HG02852 (cell line): Measurements from ENCODE around the gene KIAA1671.

Source experiments
- ATAC-seq: cut with Tn5 transposase; IDR thresholded peaks from one replicate; pipeline ENCODE4 v1.9.1; 2021; ENCODE audit warnings: mild to moderate bottlenecking, moderate library complexity; ENCODE audit not compliant: unreplicated experiment

The KIAA1671 gene

GRCh38 chr22:24977370-24978221 lies 25.1 kb downstream of the KIAA1671 start:
- no peak for ATAC-seq

DNA sequence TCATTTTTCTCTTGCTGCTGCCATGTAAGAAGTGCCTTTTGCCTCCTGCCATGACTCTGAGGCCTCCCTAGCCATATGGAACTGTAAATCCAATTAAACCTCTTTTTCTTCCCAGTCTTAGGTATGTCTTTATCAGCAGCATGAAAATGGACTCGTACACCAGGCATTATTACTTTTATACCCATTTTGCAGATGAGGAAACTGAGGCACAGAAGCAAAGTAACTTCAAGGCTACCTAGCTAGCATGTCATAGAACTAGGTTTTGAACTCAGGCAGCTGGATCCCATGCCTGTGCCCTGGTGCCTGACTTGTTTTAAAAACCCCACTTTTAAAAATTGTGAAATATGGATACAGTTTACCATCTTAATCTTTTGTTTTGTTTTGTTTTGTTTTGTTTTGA lies 25.8 kb downstream of the KIAA1671 start:
- no peak for ATAC-seq

DNA sequence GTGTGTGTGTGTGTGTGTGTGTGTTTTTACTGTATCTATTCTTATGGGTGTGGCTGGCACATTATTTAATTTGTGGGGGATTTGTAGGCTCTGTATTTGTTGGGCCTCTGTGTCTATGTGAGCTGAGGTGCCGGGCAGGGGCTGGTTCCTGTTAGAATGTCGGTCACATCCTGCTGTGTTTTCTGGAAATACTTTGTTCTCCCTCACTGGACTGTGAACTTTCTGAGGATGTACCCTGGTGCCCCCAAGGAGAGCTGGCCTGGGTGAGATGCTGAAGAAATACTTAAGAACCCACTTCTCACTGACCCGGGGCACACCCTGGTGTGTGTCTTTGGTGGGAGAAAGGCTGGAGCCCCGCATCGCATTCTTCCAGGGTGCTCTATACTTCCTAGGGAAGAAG lies 28.6 kb downstream of the KIAA1671 start:
- ATAC-seq, result no peak

- no peak for ATAC-seq
Observed at GRCh38 chr22:24981656-24982055, 29.1 kb downstream of the KIAA1671 start.

- ATAC-seq, result no peak
Observed at GRCh38 chr22:24982301-24983056, 30.0 kb downstream of the KIAA1671 start.

- no peak for ATAC-seq
Observed at GRCh38 chr22:24983151-24983550, 30.6 kb downstream of the KIAA1671 start.

DNA sequence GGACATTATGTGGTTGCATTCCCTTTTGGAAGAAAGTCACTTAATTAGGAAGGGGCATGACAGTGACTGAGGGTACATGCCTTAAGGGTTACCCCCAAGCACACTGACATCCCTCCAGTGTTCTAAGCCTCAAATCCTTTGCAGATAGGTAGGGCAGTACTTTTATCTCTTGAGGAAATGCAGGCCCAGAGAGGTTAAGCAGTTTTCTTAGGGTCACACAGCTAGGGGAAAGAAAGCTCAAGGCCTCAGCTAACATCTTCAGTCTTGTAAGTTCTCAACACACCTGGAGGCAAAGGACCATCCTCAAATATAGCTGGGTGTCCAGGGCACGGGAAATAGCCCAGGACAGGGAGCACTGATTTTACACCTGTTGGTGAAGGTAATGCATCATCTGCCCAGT lies 31.6 kb downstream of the KIAA1671 start:
- ATAC-seq, result no peak

DNA sequence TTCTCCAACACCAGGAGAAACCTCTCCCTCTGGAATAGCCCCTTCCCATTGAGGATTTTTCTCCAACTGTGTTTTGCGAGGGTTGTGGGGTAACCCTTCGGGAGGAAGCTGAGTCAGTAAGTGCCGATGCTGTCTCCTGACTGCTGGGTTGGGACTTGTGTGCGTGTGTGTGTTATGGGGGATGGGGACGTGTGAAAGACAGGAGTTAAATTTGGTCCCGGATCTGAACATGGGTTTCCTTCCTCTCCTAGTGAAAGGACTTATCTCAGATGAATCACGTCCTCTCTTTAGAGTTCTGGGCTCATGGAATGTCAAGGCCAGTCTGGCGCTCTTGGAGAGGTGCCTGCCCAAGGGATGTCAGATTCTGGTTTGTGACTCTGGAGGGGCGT lies 33.3 kb downstream of the KIAA1671 start:
- no peak for ATAC-seq

DNA sequence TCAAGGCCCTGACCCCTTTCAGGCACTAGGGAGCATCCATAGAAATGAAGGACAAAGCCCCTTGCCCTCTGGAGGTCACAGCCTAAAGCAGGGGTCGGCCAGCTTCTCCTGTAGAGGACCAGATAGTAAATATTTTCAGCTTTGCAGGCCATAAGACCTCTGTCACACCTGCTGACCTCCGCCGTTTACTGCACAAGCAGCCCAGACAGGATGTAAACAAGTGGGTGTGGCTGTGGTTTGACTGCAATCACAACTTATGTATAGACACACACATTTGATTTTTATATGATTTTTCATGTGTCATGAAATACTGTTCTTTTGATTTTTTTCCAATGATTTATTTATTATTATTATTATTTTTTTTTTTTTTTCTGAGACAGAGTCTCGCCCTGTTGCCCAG lies 34.3 kb downstream of the KIAA1671 start:
- ATAC-seq, result no peak

DNA sequence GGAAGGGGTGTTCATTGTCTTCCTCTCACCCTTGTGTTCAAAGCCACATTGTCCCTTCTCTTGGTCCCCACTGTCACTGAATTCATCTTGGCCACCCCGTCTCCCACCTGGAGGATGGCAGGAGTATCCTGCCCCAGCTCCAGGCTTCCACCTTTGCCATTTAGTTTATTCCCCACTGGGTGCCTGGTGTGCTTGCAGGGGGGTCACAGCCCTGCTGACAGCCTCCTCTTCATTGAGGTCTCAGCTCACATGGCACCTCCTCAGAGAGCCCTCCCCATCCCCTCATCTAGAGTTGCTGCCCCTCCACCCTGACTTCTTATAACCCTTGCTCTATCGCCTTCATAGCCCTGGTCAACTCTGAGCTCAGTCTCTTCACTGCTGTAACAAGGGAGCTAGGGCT lies 36.6 kb downstream of the KIAA1671 start:
- ATAC-seq, result no peak

DNA sequence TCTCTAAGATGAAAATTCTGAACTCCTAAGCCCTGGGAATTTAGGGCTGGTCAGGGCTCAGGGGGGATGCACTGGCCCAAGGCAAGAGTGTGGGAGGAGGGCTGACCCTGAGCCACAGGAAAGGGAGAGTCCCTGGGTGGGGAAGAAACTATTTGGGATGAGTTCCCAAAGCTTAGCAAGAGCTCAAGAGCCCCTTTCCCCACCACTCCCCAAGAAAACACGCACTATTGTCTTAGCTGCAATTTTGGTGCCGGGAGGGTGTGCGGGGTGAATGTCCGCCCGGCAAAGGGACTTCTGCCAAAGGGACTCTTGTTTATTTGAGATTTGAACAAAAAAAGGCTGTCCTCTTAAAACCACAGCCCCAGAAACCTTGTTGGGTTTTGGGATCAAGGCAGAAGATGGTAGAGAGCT lies 37.0 kb downstream of the KIAA1671 start:
- ATAC-seq, result no peak

DNA sequence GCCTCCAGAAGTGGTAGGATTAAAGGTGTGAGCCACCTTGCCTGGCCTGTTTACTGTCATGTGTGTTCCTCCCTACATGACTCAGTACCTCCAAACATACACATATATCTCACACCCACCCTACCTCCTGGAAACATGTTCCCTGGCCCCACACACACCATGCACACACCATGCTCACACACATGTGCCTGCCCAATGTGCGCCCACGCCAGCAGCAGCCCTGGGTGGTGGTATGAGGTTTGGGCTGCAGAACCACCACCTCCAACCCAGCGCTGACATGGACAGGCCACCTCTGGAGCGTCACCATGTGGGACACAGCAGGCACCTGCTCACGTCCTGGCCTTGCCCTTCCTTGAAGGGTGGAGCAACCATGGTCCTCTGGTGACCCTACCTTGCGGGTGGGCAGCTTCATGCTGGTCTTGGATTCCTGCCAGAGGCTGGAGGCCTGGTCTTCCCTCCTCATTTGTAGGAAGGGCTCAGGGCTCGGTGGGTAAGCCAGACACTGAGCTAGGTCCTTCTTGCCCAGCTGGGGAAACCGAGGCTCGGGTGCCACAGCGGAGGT lies 37.9 kb downstream of the KIAA1671 start:
- no peak for ATAC-seq

DNA sequence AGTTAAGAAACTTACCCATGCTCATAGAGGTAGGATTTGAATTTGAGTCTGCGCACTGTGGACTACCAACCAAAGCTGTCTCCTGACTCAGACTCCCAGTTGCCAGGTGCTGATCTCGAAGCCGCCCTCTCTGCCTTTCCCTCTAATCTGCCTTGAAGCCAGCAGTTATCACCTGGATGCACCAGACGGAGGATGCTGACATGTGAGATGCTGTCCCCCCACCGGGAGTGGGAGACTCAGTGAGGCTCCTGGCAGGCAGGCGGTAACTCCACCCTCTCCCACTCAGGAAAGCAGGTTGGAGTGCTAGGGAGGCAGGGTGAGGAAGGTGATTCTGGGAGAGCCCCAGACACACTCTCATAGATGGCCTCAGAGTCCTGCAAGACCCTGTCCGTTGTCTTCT lies 40.4 kb downstream of the KIAA1671 start:
- no peak for ATAC-seq

- no peak for ATAC-seq
Observed at GRCh38 chr22:24994070-24994763, 41.7 kb downstream of the KIAA1671 start.

DNA sequence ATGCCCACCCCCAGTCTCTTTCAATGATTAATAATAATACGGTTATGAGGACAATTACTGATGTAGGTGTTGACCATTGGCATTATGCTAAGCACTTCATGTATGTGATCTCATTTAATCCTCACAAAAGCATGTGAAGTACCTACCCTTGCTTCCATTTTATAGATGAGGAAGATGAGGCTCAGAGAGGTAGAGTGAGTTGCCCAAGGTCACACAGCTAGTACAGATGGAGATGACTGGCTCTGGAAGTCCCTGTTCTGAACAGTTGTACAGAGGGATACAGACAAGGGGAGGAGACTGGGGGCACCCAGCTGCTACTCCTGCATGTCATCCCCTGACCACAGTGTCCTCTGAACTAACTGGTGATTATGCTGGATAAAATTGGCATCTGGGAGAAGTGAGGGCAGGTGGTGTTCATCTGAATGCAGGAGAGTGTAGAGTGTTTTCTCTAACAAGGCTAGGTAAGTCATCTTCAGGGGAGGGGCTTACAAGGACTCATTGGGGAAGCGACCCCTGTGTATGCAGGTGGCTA lies 43.2 kb downstream of the KIAA1671 start:
- ATAC-seq, result no peak

- ATAC-seq, result no peak
Observed at GRCh38 chr22:24996420-24996952, 44.0 kb downstream of the KIAA1671 start.

GRCh38 chr22:24997023-24997422 lies 44.5 kb downstream of the KIAA1671 start:
- no peak for ATAC-seq

DNA sequence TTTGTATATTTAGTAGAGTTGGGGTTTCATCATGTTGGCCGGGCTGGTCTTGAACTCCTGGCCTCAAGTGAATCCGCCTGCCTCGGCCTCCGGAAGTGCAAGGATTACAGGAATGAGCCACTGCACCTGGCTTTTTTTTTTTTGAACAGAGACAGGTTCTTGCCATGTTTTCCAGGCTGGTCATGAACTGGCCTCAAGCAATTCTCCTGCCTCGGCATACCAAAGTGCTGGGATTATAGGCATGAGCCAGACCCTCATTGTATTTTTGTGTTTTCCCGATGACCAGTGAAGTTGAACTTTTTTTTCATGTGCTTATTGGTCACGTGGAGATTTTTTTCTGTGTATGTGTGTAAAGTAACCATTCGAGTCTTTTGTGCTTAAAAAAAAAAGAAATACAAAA lies 48.2 kb downstream of the KIAA1671 start:
- ATAC-seq, result no peak

- ATAC-seq, result no peak
Observed at GRCh38 chr22:25002241-25002985, 49.9 kb downstream of the KIAA1671 start.

GRCh38 chr22:25006354-25006753 lies 53.8 kb downstream of the KIAA1671 start:
- ATAC-seq, result no peak
